ENCODE data around the gene NRAS. TPM values are rescaled to one million over a fixed set of nuclear protein-coding genes. Genes with fewer than 3 reads are reported as not detected.

The NRAS gene
- total and polyA plus RNA-seq, 2 experiments from 2014 or later = 25.7 to 79.4 TPM

DNA sequence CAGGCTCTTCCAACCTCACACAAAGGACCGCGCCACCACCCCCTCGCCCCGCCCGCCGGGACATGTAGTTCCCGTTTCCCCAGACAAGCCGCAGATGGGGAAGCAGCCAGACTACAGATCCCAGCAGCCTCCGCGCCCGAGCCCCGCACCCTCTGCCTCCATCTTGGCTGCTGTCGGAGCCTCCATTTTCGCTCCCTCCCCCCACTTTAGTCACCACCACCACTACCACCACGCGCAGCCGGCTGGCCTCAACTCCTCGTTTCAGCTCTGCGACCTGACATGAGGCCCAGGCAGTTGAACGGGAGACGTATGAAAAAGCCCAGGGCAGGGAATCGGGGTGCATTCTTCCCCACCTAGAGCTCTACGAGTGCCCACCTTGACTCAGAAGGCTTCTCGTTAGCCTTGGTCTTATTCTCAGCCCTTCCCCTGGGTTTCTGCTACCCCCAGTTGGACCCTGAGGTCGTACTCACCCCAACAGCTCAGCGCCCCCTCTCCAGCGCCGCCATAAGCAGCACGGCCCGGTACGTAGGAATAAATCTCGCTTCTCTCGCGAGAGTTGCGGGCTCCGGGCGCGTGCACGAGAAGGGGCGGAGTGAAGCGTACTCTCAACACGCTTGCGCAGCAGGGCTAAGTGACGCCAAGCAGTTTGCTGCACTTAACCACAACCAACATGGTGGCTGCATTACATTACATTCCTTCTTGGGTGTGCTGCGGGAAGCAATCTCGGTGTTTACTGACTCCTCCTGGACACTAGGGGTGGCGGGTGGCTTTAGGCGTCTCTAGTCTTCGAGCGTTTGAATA is 41.1 kb upstream of the NRAS start, which contains the start of gene CSDE1:
Gene CSDE1, minus strand, starts transcription at position 530 of the 801 bp plus-strand sequence. CDS start 18,094 bp downstream, outside the sequence.
- no peak for TF ChIP-seq EZH2 (IDR thresholded peaks at IDR 0.05; ENCODE audit: borderline replicate concordance)
- TF ChIP-seq, protein P1, sequence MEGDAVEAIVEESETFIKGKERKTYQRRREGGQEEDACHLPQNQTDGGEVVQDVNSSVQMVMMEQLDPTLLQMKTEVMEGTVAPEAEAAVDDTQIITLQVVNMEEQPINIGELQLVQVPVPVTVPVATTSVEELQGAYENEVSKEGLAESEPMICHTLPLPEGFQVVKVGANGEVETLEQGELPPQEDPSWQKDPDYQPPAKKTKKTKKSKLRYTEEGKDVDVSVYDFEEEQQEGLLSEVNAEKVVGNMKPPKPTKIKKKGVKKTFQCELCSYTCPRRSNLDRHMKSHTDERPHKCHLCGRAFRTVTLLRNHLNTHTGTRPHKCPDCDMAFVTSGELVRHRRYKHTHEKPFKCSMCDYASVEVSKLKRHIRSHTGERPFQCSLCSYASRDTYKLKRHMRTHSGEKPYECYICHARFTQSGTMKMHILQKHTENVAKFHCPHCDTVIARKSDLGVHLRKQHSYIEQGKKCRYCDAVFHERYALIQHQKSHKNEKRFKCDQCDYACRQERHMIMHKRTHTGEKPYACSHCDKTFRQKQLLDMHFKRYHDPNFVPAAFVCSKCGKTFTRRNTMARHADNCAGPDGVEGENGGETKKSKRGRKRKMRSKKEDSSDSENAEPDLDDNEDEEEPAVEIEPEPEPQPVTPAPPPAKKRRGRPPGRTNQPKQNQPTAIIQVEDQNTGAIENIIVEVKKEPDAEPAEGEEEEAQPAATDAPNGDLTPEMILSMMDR (IDR thresholded peaks at IDR 0.05; ENCODE audit: poor library complexity) = peak; percentile 56

DNA sequence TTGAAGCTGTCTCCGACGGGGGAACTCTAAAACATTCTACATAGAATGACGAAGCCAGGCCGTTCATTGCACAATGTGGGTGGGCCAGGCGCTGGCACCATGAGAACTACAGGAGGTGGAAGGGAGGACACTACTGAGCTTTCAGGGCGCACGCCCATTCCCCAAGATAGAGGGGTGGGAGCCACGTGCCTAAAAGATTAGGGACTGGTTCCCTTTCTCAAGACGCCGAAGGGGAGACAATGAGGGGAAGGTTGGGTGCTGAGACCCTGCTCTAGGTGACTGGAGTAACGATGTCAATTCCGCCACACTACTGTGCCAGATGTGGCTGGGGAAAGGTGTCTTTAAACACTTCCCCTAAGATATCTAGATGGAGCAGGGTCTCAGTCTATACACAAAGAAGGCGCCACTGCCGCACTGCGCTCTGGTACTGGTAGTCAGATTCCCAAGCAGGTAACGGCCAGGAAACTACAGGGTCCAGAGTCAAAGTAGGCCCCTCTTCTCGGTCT is 40.4 kb upstream of the NRAS start:
- under 1% methylated on average over 17 of the region's 17 CpGs for WGBS (ENCODE audit: low lambda C conversion rate, missing lambda C conversion rate)

More for the DNA sequence above, 41.1 kb upstream of the NRAS start, which contains the start of gene CSDE1:
- Histone ChIP-seq H3K4me2 (peak within 1 kb of the TSS; percentile 90), H2AFZ (peak within 1 kb of the TSS; percentile 92), H3K9me3 (ENCODE audit: low read depth) (no peaks in the 10 kb centered on the region), H3K4me1 (ENCODE audit: insufficient read depth) (peaks cover 26% of the 10 kb centered on the region), H3K27me3 (no peaks in the 10 kb centered on the region), H4K20me1 (ENCODE audit: insufficient read depth, poor library complexity, severe bottlenecking) (peaks cover 45% of the 10 kb centered on the region), H3K36me3 (replicated peaks; ENCODE audit: insufficient read depth, low read depth) (no peaks in the 10 kb centered on the region), H3K79me2 (peaks cover 46% of the 10 kb centered on the region), H3K27ac (peak within 1 kb of the TSS; percentile 99), H3K4me3 (peak within 1 kb of the TSS; percentile 74), H3K9me2 (replicated peaks; ENCODE audit: insufficient read depth) (no peaks in the 10 kb centered on the region)
- DNase-seq (ENCODE audit: low spot score) = peak; percentile 99
- 1% methylated on average over 42 of the region's 50 CpGs for WGBS (ENCODE audit: low lambda C conversion rate, missing lambda C conversion rate)

DNA sequence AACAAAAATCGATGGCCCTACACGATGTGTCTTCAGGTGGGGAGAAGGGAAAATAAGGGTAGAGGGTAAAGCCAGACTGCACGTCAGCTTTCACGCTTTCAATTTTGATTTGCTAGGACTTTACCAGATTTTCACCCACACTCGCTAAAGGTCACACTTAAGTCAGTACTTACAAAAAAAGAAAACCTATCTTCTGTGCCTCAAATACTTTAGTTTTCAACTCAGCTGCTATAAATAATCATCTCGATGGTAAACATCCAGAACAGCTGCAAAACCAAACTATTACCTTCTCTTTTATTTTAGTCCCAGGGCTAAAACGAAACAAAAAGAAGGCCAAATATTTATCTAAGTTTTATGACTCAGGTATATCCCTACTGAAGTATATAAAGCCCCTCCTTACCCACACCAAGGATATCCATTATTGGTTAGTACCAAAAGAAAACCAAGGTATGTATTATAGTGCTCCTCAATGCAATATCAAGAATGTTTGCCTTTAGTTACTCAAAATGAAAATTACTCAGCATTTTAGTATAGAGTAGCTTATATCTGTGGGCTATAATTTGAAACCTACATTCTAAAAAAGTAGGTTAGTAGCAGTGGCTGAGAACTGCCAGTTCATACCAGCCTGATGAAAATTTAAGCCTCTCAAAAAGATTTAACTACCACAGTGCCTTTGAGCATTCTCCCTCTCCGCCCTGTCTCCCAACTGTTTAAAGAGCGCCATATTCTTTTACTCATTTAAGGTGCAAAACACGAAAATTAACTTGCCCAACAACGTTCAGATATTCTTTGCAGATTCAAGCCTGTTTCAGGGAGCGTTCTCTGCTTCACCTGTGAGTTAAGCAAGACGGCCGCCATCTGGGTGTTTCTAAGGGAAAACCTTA is 39.7 kb upstream of the NRAS start:
- H3K4me1 ChIP-seq (ENCODE audit: insufficient read depth) = peaks cover 26% of the 10 kb centered on the region
- peak overlapping the region; percentile 99 for H3K27ac ChIP-seq

More for the DNA sequence above, 40.4 kb upstream of the NRAS start:
- H3K9me2 ChIP-seq (replicated peaks; ENCODE audit: insufficient read depth) = no peaks in the 10 kb centered on the region
- H3K4me2 ChIP-seq = peak overlapping the region; percentile 90
- no peak overlapping the region for H2AFZ ChIP-seq
- peaks cover 52% of the 10 kb centered on the region for H3K79me2 ChIP-seq
- H3K4me3 ChIP-seq = peak overlapping the region; percentile 74
- H3K9me3 ChIP-seq (ENCODE audit: low read depth) = no peaks in the 10 kb centered on the region
- H3K36me3 ChIP-seq (replicated peaks; ENCODE audit: insufficient read depth, low read depth) = no peaks in the 10 kb centered on the region
- no peaks in the 10 kb centered on the region for H3K27me3 ChIP-seq
- no peak for TF ChIP-seq EZH2phosphoT487 (IDR thresholded peaks at IDR 0.05; ENCODE audit: low read depth, severe bottlenecking, unreplicated experiment)
- TF ChIP-seq, protein P1 (IDR thresholded peaks at IDR 0.05; ENCODE audit: poor library complexity) = no peak
- no peak for TF ChIP-seq EZH2 (IDR thresholded peaks at IDR 0.05; ENCODE audit: borderline replicate concordance)
- DNase-seq (ENCODE audit: low spot score) = peak; percentile 63
- peaks cover 26% of the 10 kb centered on the region for H3K4me1 ChIP-seq (ENCODE audit: insufficient read depth)
- H4K20me1 ChIP-seq (ENCODE audit: insufficient read depth, poor library complexity, severe bottlenecking) = peaks cover 52% of the 10 kb centered on the region
- H3K27ac ChIP-seq = peak overlapping the region; percentile 99

More for the DNA sequence above, 39.7 kb upstream of the NRAS start:
- no peaks in the 10 kb centered on the region for H3K27me3 ChIP-seq
- peaks cover 60% of the 10 kb centered on the region for H3K79me2 ChIP-seq
- no peak for DNase-seq (ENCODE audit: low spot score)
- H2AFZ ChIP-seq = no peak overlapping the region
- H3K4me3 ChIP-seq = peak overlapping the region; percentile 74
- 26% methylated on average over 14 of the region's 14 CpGs for WGBS (ENCODE audit: low lambda C conversion rate, missing lambda C conversion rate)
- no peaks in the 10 kb centered on the region for H3K36me3 ChIP-seq (replicated peaks; ENCODE audit: insufficient read depth, low read depth)
- H3K4me2 ChIP-seq = peak overlapping the region; percentile 90
- H3K9me3 ChIP-seq (ENCODE audit: low read depth) = no peaks in the 10 kb centered on the region
- H4K20me1 ChIP-seq (ENCODE audit: insufficient read depth, poor library complexity, severe bottlenecking) = peaks cover 59% of the 10 kb centered on the region
- TF ChIP-seq EZH2 (IDR thresholded peaks at IDR 0.05; ENCODE audit: borderline replicate concordance) (no peak), EZH2phosphoT487 (IDR thresholded peaks at IDR 0.05; ENCODE audit: low read depth, severe bottlenecking, unreplicated experiment) (no peak)
- TF ChIP-seq, protein P1 (IDR thresholded peaks at IDR 0.05; ENCODE audit: poor library complexity) = no peak
- no peaks in the 10 kb centered on the region for H3K9me2 ChIP-seq (replicated peaks; ENCODE audit: insufficient read depth)
